Endodermal cell (in vitro differentiated cells): ENCODE results near the gene CCND1. TPM values are rescaled to one million over a fixed set of nuclear protein-coding genes. Genes with fewer than 3 reads are reported as not detected.

Experiments
- DNase-seq: peaks from one replicate; pipeline ENCODE4 v3.0.0-alpha.2; 2017
- H3K27ac ChIP-seq: 2 replicates; pipeline ENCODE4 v1.5.1; 2013; ENCODE audit warnings: mild to moderate bottlenecking, low read depth, low read length, moderate library complexity
- H3K27me3 ChIP-seq: 2 replicates; pipeline ENCODE4 v1.6.1; 2013; ENCODE audit warnings: mild to moderate bottlenecking, low read length, moderate library complexity; ENCODE audit not compliant: insufficient read depth, control insufficient read depth, poor library complexity, severe bottlenecking
- H3K36me3 ChIP-seq: 2 replicates; pipeline ENCODE4 v1.7.0; 2013; ENCODE audit warnings: mild to moderate bottlenecking, low read length, moderate library complexity; ENCODE audit not compliant: control insufficient read depth, insufficient read depth
- H3K4me1 ChIP-seq: one replicate; pipeline ENCODE4 v1.7.0; 2013; ENCODE audit warnings: low read length; ENCODE audit not compliant: control insufficient read depth, insufficient read depth
- H3K4me3 ChIP-seq: 2 replicates; pipeline ENCODE4 v1.5.1; 2013; ENCODE audit warnings: mild to moderate bottlenecking, low read length, moderate library complexity
- H3K9ac ChIP-seq: 2 replicates; pipeline ENCODE4 v1.6.1; 2013; ENCODE audit warnings: mild to moderate bottlenecking, low read length, moderate library complexity; ENCODE audit not compliant: poor library complexity, severe bottlenecking; ENCODE audit errors: extremely low read depth
- H3K9me3 ChIP-seq: 2 replicates; pipeline ENCODE4 v1.6.1; 2013; ENCODE audit warnings: mild to moderate bottlenecking, low read length, moderate library complexity; ENCODE audit not compliant: control insufficient read depth
- H3K27ac Mint-ChIP-seq: 2 replicates; pipeline ENCODE4 v1.8.0; 2020; ENCODE audit warnings: mixed read lengths
- H3K27me3 Mint-ChIP-seq: 2 replicates; pipeline ENCODE4 v1.8.0; 2021; ENCODE audit warnings: mild to moderate bottlenecking, mixed read lengths; ENCODE audit not compliant: insufficient read depth
- H3K36me3 Mint-ChIP-seq: 2 replicates; pipeline ENCODE4 v1.8.0; 2020; ENCODE audit warnings: low read depth, mixed read lengths
- H3K4me1 Mint-ChIP-seq: 2 replicates; pipeline ENCODE4 v1.8.0; 2020; ENCODE audit warnings: mixed read lengths
- H3K4me3 Mint-ChIP-seq: 2 replicates; pipeline ENCODE4 v1.8.0; 2020; ENCODE audit warnings: mild to moderate bottlenecking, moderate library complexity, mixed read lengths
- H3K9me3 Mint-ChIP-seq: 2 replicates; pipeline ENCODE4 v1.8.0; 2020; ENCODE audit warnings: mild to moderate bottlenecking, mixed read lengths
- CTCF ChIP-seq: fragments of 200-600 bp; sonication (generic); conservative IDR thresholded peaks from 2 replicates; pipeline ENCODE4 v1.5.0; 2021; ENCODE audit warnings: antibody characterized with exemption, mild to moderate bottlenecking
- WGBS, 2 experiments: methylation state at CpG; one replicate each; pipeline versions ENCODE4 v1.1.5 to v1.1.7; 2013; ENCODE audit warnings: missing lambda C conversion rate in 2 of 2, mixed read lengths in 1 of 2; ENCODE audit not compliant: insufficient coverage in 1 of 2, insufficient read length in 1 of 2; 5-methylcytosine and 5-hydroxymethylcytosine counted together
- total RNA-seq, 2 donors: library from RNA; stranded (reverse); fragmentation: NEBNext Ultra II Directional in 1 of 2; extraction: Animal tissue kit (Norgen Biotek cat#: 25700) in 1 of 2; gene quantifications; 2 replicates in 1 of 2; 3 replicates in 1 of 2; pipeline ENCODE4 v1.2.1, GENCODE V29; 2021

The CCND1 gene
- total RNA-seq, 2 donors from 2014 or later, result 65.7 to 214 TPM

- Mint-ChIP-seq H3K9me3 (no peaks in the 10 kb centered on the region), H3K4me1 (no peaks in the 10 kb centered on the region), H3K27ac (no peak overlapping the region), H3K36me3 (no peaks in the 10 kb centered on the region), H3K27me3 (peaks cover 2% of the 10 kb centered on the region), H3K4me3 (no peak overlapping the region)
- Histone ChIP-seq H3K9ac (no peak overlapping the region), H3K4me1 (no peaks in the 10 kb centered on the region), H3K27ac (no peak overlapping the region), H3K4me3 (no peak overlapping the region), H3K27me3 (no peaks in the 10 kb centered on the region), H3K9me3 (no peaks in the 10 kb centered on the region), H3K36me3 (no peaks in the 10 kb centered on the region)
- DNase-seq, result no peak
- no peak for TF ChIP-seq CTCF
- 94 to 95% methylated on average over 5 to 6 of the region's 6 CpGs for WGBS, 2 experiments
Measured at GRCh38 chr11:69593851-69594250, 47.1 kb upstream of the CCND1 start.

GRCh38 chr11:69594481-69594880 lies 46.5 kb upstream of the CCND1 start:
- Mint-ChIP-seq H3K9me3 (no peaks in the 10 kb centered on the region), H3K27ac (no peak overlapping the region), H3K4me3 (no peak overlapping the region), H3K27me3 (peaks cover 2% of the 10 kb centered on the region), H3K4me1 (no peaks in the 10 kb centered on the region), H3K36me3 (no peaks in the 10 kb centered on the region)
- no peaks in the 10 kb centered on the region for H3K4me1 ChIP-seq
- H3K9ac ChIP-seq, result no peak overlapping the region
- H3K27me3 ChIP-seq, result no peaks in the 10 kb centered on the region
- no peak for TF ChIP-seq CTCF
- no peak overlapping the region for H3K4me3 ChIP-seq
- H3K27ac ChIP-seq, result no peak overlapping the region
- H3K36me3 ChIP-seq, result no peaks in the 10 kb centered on the region
- 87 to 91% methylated on average over 6 to 11 of the region's 11 CpGs for WGBS, 2 experiments
- no peaks in the 10 kb centered on the region for H3K9me3 ChIP-seq
- no peak for DNase-seq

DNA sequence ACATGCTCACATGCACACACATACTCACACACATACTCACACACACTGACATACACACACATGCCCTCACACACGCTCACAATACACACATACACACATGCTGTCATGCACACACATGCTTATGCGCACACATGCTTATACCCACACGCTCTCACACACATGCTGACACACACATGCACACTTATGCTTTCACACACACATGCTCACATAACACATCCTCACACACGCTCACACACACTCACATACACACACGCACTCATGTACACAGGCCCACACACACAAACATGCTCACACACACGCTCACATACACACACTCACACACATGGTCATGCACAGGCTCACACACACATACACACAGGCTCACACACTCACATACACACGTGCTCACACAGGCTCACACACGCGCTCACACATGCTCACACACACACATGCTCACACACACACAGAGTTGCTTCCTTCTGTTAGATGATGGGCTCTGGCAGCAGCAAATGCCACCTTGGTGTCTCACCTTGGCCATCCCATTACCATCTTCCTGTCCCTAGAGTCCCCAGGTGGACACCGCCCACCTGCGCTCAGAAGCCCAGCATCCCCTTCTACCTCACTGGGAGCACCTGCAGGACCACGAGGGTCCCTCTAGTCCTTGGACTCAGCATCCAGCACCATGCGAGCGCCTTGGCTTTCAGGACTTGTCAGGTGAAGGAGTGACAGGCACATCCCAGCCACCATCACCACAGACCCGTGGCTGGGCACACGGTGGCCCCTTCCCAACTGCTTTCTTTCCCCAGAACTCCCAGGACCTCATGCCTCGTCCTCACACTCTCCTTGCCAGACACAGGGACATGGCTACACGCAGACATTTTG lies 44.9 kb upstream of the CCND1 start:
- H3K9me3 ChIP-seq, result no peaks in the 10 kb centered on the region
- no peak overlapping the region for H3K9ac ChIP-seq
- TF ChIP-seq CTCF, result no peak
- H3K36me3 ChIP-seq, result no peaks in the 10 kb centered on the region
- no peaks in the 10 kb centered on the region for H3K4me1 ChIP-seq
- 68 to 75% methylated on average over 11 to 17 of the region's 18 CpGs for WGBS, 2 experiments
- Mint-ChIP-seq H3K4me1 (no peaks in the 10 kb centered on the region), H3K27ac (no peak overlapping the region), H3K27me3 (peaks cover 2% of the 10 kb centered on the region), H3K9me3 (no peaks in the 10 kb centered on the region), H3K36me3 (no peaks in the 10 kb centered on the region), H3K4me3 (no peak overlapping the region)
- no peaks in the 10 kb centered on the region for H3K27me3 ChIP-seq
- no peak overlapping the region for H3K4me3 ChIP-seq
- peak; percentile 26 for DNase-seq
- H3K27ac ChIP-seq, result no peak overlapping the region
